Epithelial cell of proximal tubule (primary cell): ENCODE measurements around the gene USP34. TPM values are rescaled to one million over a fixed set of nuclear protein-coding genes. Genes with fewer than 3 reads are reported as not detected.
A peak's percentile ranks its signal among the peaks of the same experiment; 100 is the strongest.

Experiments
- DNase-seq: peaks from one replicate; pipeline ENCODE4 v3.0.0-alpha.2; 2011; ENCODE audit warnings: low read depth
- H3K4me3 ChIP-seq: 2 replicates; pipeline ENCODE4 v1.5.1; 2011; ENCODE audit warnings: low read depth, mild to moderate bottlenecking, low read length
- total RNA-seq: library from RNA; depleted of rRNA; stranded (reverse); fragments of >200 nt; gene quantifications from 2 replicates; pipeline ENCODE4 v1.2.3, GENCODE V29; 2015
- TF ChIP-seq, protein P1 (sequence below): conservative IDR thresholded peaks from 2 replicates; pipeline ENCODE4 v1.5.1; 2012; ENCODE audit warnings: low read depth, mild to moderate bottlenecking, low read length

Gene USP34
- total RNA-seq, 1 donor from 2014 or later: 54.1 TPM

DNA sequence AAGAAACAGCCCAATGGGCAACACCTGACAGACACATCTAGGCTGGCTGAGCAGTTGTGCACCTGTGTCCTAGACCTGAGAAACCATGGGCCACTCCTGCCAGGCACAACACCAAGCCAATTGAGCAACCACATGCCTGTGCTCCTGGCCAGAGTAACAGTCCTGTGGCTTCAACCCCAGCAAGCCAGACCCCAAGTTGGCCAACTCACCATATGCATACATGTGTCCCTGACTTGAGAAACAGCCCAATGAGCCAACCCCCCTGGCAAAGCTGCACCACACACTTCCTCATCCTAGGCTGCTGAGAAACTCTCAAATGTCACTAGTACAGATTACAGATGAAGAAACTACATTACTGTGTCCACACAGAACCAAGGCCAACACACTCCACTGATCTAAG, 36.6 kb downstream of the USP34 start:
- no peak for DNase-seq
- H3K4me3 ChIP-seq: no peak overlapping the region
- TF ChIP-seq, protein P1, sequence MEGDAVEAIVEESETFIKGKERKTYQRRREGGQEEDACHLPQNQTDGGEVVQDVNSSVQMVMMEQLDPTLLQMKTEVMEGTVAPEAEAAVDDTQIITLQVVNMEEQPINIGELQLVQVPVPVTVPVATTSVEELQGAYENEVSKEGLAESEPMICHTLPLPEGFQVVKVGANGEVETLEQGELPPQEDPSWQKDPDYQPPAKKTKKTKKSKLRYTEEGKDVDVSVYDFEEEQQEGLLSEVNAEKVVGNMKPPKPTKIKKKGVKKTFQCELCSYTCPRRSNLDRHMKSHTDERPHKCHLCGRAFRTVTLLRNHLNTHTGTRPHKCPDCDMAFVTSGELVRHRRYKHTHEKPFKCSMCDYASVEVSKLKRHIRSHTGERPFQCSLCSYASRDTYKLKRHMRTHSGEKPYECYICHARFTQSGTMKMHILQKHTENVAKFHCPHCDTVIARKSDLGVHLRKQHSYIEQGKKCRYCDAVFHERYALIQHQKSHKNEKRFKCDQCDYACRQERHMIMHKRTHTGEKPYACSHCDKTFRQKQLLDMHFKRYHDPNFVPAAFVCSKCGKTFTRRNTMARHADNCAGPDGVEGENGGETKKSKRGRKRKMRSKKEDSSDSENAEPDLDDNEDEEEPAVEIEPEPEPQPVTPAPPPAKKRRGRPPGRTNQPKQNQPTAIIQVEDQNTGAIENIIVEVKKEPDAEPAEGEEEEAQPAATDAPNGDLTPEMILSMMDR: no peak

DNA sequence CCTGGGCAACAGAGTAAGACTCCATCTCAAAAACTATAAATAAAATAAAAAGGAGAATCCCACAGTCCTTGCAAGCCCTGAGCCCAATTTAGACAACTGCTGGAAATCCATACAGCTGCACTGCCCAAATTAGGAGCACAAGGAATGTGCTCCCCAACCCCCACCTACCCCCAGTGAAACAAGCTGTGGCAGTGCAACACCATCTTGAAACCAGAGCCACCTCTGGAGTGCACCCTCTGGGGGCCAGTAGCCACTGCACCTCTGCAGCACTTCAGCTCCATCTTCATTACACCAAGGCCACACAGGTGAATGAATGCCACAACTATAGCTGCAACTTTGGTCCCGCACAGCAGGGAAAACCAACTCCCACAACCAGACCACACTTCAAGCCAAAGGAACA, 37.3 kb downstream of the USP34 start:
- no peak overlapping the region for H3K4me3 ChIP-seq
- DNase-seq: no peak
- TF ChIP-seq, protein P1: no peak

DNA sequence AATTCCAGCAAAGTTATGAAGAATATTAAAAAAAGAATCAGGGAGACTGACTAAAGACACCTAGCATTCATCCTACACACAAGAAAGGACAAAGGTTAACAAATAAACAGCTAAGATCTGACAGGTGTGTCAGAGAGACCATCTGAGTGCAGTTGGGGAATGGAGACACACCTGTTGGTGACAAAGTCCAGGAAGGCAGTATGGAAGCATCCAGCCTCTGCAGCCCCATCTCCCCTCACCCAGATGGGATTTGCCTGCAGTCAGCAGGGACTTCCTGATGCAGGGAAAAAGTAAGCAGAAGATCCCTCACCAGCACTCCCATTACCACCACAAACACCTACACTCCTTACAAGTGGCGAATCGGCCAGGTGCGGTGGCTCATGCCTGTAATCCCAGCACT, 37.9 kb downstream of the USP34 start:
- no peak for DNase-seq
- TF ChIP-seq, protein P1: no peak
- H3K4me3 ChIP-seq: no peak overlapping the region

DNA sequence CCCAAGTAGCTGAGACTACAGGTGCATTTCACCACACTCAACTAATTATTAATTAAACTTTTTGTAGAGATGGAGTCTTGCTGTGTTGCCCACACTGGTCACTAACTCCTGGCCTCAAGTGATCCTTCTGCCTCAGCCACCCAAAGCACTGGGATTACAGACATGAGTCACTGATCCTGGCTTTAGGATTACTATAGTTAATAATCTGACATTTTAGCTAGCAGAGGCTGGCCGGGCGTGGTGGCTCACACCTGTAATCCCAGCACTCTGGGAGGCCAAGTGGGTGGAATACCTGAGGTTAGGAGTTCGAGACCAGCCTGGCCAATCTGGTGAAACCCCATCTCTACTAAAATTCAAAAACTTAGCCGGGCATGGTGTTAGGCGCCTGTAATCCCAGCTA, 39.5 kb downstream of the USP34 start:
- no peak for DNase-seq
- TF ChIP-seq, protein P1: no peak
- no peak overlapping the region for H3K4me3 ChIP-seq

DNA sequence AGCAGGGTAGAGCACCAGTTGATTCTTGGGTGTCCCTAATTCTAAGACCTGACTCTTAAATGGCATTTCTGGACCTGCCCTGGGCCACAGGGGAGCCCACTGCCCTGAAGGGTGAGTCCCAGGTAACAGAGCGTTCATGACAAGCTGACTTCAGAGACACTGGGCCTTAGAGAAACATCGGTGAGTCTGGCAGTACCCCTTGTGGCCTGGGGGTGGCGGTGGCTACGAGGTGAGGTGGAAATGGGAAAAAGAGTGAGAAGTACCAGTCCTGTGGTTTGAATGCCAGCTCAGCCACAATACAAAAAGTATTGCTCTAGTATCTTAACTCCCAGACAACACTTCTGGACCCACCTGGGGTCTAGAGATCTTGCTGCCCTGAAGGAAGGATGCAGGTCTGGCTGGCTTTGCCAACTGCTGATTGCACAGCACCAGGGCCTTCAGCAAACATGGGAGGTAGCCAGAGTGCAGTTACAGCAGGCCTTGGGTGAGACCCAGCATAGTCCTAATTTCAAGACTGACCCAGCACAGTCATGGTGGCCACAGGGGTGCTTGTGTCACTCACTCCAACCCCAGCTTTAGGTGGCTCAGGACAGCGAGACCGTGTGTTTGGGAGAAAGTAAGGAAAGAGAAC, 44.5 kb downstream of the USP34 start:
- no peak for DNase-seq
- H3K4me3 ChIP-seq: no peak overlapping the region
- TF ChIP-seq, protein P1: peak; percentile 80

DNA sequence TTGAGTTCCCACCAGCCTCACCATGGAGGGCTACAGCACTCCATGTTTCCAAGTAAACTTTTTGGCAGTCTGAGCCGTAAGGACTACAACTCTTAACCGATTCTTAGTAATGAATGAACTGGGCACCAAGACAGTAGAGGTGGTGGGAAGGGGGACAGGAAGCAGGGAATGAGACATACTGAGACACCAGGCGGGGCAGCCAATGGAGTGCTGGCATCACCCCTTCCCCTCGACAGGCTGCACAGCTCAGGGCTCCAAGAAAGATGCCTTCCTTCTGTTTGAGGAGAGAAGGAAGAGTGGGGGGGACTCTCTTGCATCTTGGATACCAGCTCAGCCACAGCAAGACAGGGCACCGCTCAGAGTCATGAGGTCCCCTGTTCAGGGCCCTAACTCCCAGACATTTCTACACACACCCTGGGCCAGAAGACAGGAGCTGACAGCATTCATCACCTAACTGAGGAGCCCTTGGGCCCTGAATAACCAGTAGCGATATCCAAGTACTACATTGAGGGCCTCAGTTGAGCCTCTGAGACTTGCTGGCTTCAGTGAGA, 45.2 kb downstream of the USP34 start:
- no peak for DNase-seq
- TF ChIP-seq, protein P1: no peak
- no peak overlapping the region for H3K4me3 ChIP-seq

DNA sequence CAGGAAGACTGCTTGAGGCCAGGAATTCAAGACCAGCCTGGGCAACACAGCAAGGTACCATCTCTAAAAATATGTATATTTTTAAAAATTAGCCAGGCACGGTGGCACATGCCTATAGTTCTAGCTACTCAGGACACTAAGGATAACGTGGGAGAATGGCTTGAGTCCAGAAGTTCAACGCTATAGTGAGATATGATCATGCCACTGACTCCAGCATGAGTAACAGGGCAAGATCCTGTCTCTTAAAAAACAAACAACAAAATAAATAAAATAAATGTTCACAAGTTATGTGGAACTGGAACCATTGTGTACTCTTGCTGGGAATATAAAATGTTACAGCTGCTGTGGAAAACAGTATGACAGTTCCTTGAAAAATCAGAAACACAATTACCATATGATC, 47.2 kb downstream of the USP34 start:
- DNase-seq: no peak
- TF ChIP-seq, protein P1: no peak
- no peak overlapping the region for H3K4me3 ChIP-seq
